Stimulated activated CD8-positive, alpha-beta memory T cell treated with anti-CD3 and anti-CD28 coated beads, Interleukin-4, amount 100 ng/mL, for 1 hour (primary cell): ENCODE data around the gene PLD3.

ENCODE experiments used
- DNase-seq, 2 donors: peaks; one replicate each; pipeline ENCODE4 v3.0.0-alpha.2; 2020; ENCODE audit warnings: low read depth in 2 of 2, low spot score in 1 of 2

Gene PLD3

GRCh38 chr19:40348125-40348913 is at the start of gene PLD3, which contains the start of gene C19orf47:
PLD3 (plus strand) TSS chr19:40348695; CDS start chr19:40366484, 17,789 bp downstream.
C19orf47 (minus strand) TSS chr19:40348397; CDS start chr19:40341857, 6,540 bp downstream.
- peak; percentile 93 to 97 for DNase-seq

DNA sequence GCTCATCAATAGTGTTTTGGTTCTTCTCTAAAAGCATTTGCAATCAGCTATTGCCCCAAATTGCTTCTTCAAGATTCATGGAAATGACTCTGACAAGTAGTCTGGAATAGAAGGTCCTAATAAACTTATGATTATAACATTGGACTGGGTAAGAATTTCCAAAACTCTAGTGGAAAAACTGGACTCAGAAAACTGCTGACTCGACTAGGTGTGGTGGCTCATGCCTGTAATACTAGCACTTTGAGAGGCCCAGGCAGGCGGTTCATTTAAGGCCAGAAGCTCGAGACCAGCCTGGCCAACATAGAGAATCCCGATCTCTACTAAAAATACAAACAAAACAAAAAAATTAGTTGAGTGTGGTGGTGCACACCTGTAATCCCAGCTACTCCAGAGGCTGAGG is 47.8 kb upstream of the PLD3 start:
- DNase-seq: no peak

DNA sequence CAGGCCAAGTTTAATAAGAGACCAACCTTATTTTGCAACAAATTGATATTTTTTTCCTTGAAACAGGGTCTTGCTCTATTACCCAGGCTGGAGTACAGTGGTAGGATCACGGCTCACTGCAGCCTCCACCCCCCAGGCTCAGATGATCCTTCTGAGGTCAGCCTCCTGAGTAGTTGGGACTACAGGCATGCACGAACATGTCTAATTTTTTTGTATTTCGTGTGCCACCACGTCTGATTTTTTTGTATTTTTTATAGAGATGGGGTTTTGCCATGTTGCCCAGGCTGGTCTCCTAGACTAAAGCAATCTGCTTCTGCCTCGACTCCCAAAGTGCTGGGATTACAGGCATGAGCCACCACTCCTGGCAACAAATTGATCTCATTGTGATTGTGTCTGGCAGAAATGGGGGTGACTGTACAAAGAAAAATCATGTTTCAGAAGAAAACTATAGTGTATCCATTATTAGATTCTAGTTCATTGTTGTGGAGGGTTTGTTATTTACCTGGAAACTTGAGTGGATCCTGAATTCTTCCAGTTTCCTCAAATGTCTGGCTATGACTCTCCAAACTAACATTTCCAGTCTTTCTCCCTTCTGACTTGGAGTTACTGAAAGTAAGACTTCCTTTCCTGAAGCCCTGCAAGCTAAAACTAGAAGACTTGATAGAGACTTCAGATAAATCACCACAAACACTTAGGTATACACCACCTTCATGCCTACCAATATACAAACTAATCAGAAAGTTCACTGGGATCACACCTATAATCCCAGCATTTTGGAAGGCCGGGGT is 46.1 kb upstream of the PLD3 start:
- no peak for DNase-seq

DNA sequence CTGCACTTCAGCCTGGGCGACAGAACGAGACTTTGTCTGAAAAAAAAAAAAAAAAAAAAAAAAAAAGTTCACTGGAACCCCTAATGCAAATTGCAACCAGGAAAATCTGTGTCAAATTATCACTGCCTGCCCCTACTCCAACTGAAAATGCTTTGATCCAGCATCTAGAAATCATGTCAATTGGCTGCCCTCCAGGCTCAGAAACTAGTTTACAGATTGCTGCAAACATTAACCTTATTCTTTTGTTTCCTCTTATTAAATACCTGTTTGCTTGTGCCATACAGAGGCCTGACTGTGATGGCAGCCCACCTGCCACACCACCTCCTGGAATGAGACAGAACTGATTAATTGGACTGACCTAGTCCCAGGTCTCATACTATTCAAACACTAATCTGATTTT is 44.7 kb upstream of the PLD3 start:
- no peak for DNase-seq

DNA sequence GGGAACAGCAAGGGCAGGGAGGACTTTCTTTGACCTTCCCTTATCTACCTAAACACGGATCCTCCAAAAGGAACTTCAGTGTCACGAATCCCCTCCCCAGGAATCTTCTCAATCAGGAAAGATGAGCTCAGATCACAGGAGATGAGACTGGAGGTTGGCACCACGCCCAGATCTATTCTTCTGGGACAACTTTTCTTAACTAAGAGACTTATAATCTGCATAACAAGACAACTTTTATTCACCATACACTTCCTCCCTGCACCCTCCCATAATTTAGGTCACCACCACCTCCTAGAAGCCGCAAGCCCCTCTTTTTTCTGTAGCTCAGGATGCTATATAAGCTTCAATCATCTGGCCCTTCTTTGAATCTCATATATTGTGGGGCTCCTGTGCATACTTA is 44.2 kb upstream of the PLD3 start:
- no peak for DNase-seq

- DNase-seq: peak; percentile 38 to 50
Measured at GRCh38 chr19:40305403-40305802, 43.1 kb upstream of the PLD3 start.

GRCh38 chr19:40309666-40310065 is 38.8 kb upstream of the PLD3 start:
- DNase-seq: no peak

- no peak for DNase-seq
Measured at GRCh38 chr19:40312533-40312932, 36.0 kb upstream of the PLD3 start.

DNA sequence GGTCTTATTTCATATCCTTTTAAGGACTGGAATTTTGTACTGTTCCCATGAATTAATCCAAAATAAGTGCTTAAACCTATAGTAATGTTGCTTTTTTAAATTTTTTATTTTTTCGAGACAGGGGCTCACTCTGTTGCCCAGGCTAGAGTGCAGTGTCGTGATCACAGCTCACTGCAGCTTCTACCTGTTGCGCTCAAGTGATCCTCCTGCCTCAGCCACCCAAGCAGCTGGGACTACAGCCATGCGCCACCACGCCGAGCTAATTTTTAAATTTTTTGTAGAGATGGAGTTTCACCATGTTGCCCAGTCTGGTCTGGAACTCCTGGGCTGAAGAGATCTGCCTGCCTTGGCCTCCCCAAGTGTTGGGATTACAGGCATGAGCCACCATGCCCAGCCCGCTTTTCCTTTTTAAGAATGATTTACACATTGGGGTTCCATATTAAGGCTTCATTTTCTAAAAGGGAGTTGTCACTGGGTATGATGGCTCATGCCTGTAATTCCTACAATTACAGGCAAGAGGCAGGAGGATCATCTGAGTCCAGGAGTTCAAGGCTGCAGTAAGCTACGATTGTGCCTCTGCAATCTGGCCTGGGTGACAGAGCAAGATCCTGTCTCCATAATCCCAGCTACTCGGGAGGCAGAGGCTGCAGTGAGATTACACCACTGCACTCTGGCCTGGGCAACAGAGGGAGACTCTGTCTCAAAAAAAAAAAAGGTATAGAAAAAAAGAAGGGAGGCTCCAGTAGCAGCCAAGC is 35.1 kb upstream of the PLD3 start:
- no peak for DNase-seq

GRCh38 chr19:40314656-40315055 is 33.8 kb upstream of the PLD3 start:
- DNase-seq: no peak

GRCh38 chr19:40315812-40316470 is 32.6 kb upstream of the PLD3 start:
- no peak for DNase-seq

- DNase-seq: no peak
Measured at GRCh38 chr19:40317338-40317737, 31.2 kb upstream of the PLD3 start.

- DNase-seq: no peak
Measured at GRCh38 chr19:40320558-40320935, 27.9 kb upstream of the PLD3 start.

GRCh38 chr19:40321076-40321475 is 27.4 kb upstream of the PLD3 start:
- no peak for DNase-seq

DNA sequence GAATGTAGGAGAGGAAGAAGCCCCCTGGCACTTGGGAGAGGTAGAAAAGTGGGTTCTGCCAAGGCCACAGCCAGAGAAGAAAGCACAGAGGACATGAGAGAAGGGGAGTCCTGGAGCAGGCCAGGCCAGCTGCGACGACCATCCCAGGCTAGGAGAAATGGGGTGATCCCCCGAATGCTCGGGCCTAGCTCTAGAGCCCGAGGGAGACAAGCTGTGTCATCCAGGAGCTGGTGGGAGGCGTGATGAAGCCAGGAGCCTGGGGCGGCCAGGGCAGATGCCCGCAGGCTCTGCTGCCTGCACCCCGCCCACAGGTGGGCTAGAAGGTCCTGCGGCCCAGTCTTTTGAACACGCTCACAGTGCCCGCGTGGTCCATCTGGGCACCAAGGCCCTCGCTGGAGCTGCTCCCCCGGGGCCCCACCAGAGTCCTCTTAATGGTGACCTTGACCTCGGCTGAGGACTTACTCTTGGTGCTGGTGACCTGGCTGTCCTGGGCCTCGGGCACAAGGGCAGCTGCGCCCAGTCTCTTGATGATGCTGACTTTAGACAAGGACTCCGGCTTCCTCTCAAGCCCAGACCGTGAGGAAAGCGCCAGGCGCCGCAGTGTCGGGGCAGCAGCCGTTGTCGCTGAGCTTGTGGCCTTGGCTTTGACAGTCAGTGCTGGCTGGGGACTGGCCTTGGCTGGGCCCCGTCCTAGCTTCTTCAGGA is 26.8 kb upstream of the PLD3 start:
- no peak for DNase-seq

DNA sequence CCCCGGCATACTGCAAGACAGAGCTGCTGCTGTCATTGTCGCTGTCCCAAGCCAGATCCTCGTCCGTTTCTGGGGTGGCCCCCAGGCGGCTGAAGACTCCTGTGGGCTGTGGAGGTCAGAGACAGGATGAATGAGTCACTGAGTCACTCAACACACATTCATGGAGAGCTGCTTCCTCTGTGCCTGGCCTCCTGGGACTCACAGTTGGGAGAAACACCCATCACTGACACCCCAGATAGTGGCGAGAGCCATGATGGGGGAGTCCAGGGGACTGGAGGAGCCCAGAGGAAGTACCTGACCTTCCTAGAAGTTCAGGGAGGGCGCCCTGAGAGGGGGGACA is 26.3 kb upstream of the PLD3 start:
- no peak for DNase-seq

DNA sequence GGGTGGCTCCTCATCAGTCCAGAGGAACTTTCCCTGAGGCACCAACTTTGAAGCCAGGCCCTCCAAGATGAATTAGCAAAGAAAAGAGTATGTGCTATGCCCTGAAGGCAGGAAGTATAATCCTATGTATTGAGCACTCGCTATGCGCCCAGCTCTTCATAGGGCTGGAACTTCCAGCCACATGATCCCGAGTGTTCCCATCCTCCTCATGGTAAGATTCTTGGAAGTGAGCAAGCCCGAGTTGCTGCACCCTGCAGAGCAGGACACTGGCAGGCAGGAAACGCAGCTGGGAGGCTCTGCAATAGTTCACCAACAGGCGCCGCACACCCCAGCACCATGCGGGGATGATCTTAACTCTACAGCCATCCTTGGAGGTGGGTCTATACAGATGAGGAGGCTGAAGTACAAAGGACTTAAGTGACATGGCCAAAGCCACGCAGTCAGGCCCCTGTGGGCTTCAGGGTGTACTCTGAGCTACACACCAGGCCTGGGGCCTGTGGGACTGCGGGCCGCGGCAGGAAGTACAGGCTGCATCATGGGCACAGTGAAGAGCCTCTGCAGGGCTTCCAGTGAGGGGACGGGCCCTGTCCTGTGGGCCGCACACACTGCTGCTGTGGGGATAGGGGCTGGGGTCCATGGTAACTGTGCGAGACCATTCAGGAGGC is 25.4 kb upstream of the PLD3 start:
- no peak for DNase-seq

- DNase-seq: no peak
Measured at GRCh38 chr19:40323705-40324104, 24.8 kb upstream of the PLD3 start.

DNA sequence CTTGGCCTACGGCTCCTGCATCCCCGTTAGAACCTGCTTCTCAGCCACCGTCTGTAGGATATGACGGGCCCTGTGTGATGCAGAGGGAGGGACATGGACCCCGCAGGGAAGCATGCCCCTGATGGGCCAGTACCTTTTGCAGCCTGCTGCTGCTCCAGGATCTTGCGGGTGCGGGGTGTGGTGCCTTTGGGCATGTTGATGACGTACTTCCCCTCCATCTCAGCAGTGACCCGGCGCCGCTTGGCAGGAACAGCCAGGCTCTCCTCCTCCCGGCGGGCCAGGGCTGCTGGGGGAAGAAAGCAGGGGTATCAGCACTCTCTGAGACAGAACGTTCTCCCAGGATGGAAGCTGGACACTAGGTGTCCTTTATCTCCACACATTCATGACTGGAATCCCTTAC is 22.3 kb upstream of the PLD3 start:
- no peak for DNase-seq

DNA sequence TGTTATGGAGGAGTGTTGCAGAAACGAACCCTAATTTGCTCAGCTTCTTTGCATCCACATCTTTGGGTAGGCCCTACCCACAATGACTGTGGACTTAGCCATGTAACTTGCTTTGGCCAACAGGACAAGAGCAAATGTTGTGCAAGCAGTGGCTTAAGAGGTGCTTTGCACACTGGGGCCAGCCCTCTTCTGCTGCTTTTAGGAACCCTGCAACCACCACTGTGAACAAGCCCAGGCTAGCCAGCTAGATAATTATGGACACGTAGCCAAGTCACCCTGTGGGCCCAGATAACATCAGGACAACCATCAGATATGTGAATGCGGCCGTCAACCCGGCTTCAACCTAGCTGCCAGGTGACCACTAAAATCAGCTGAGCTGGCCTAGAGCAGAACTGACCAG is 17.4 kb upstream of the PLD3 start:
- DNase-seq: no peak
